GM18502 (cell line): ENCODE results near the gene RNF152.

Source experiments
- ATAC-seq: cut with Tn5 transposase; IDR thresholded peaks from one replicate; pipeline ENCODE4 v1.9.1; 2021; ENCODE audit warnings: mild to moderate bottlenecking; ENCODE audit not compliant: unreplicated experiment, poor library complexity

RNF152 gene, protein sequence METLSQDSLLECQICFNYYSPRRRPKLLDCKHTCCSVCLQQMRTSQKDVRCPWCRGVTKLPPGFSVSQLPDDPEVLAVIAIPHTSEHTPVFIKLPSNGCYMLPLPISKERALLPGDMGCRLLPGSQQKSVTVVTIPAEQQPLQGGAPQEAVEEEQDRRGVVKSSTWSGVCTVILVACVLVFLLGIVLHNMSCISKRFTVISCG

GRCh38 chr18:61892683-61893308 is at the start of gene RNF152:
RNF152 (minus strand) TSS chr18:61893007; CDS start chr18:61816463, 76,544 bp downstream.
- ATAC-seq = no peak

DNA sequence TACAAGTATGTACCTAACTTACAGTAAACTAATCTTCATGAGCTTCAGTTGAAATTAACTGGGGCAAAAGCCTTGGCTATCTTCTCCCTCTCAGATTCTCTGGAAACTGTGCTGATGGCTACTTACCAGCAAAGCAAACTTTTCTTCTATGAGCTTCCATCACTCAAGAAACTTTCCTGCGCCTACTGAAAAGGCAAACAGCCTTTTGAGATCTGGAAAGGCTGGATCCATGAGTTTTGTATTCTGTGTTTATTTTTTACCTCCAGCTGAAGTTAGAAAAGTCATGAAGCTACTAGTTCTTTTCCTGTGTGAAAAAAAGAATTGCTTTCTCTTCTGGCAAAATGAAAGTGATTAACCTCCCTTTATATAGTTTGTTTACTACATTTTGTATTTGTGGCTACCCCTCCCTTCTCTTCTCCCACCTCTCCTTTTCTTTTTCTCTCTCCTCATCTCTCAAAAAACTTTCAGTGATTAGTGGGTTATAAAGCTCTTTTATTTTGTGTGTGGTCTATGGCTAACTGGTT is 49.2 kb upstream of the RNF152 start:
- no peak for ATAC-seq

DNA sequence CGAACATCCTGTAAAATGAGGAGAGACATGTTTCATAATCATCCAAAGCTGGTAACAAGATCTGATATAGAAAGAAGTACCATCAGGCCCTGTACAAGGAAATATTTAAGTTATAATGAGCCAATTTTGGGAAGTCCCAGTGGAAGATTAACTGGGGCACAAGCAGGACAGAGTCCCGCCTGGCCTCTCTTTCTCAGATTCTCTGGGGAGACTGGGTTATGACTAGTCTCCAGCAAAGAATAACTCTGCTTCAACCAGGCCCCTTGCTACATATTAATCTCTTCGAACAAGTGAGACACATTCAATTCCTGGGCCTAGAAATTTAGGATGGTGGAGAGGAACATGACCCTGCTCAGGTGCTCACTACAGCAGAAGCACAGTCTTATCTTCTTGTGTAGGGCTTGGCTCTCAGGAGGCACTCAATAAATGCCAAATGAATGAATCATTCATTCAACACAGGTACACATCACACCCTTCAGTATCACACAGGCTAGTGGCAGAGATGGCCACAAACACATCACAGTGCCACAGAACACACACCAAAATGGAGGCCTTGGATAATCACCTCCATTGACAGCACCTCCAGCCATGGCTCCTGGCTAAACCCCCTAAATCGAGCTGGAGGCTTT is 46.4 kb upstream of the RNF152 start:
- ATAC-seq = no peak

DNA sequence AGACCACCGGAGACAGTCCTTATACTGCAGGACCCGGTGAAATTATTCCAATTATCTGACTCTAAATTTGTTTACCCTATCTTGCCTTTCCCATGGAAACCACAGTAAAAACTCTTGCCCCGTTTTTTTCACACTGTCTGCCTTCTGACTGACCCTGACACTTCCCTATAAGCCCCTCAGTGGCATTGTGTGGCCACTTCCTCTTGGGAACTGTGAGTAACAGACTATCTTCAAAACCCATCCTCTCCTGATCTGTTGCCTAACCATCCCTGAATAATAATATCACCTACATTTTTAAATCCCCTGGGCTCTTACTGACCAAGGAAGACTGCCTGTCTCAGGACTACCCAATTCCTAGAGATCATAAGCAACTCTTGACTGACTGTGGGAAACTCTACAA is 42.6 kb upstream of the RNF152 start:
- ATAC-seq = no peak

DNA sequence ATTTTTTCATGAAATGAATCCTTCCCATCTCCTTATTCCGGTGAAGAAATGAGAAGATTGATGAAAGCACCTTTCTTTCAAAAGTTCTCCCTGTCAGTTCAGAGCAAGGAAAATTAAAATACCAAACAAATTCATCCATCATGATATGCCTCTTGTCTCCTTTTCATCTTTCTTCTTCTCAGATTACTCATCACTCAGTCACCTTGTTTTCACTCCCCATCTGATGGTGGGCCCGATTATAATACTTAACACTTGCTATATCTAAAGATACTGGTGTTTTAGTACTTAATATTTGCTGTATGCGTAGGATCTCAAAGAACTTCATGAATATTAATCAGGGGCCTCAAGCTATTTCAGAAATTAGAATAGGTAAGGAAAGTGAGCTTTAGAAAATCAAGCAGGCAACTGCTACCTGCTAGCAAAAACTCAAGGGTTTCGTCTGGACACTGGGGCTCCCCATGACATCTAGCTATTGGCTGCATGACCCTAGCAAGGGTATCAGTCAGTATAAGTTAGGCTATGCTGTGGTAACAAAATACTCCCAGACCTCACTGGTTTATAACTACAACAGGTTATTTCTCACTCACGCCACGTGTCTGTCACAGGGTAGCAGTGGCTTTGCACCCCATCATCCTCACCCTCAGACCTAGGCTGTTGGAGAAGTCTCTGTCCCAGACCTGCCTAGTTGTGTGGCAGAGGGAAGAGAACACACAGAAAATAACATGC is 39.0 kb upstream of the RNF152 start:
- no peak for ATAC-seq

DNA sequence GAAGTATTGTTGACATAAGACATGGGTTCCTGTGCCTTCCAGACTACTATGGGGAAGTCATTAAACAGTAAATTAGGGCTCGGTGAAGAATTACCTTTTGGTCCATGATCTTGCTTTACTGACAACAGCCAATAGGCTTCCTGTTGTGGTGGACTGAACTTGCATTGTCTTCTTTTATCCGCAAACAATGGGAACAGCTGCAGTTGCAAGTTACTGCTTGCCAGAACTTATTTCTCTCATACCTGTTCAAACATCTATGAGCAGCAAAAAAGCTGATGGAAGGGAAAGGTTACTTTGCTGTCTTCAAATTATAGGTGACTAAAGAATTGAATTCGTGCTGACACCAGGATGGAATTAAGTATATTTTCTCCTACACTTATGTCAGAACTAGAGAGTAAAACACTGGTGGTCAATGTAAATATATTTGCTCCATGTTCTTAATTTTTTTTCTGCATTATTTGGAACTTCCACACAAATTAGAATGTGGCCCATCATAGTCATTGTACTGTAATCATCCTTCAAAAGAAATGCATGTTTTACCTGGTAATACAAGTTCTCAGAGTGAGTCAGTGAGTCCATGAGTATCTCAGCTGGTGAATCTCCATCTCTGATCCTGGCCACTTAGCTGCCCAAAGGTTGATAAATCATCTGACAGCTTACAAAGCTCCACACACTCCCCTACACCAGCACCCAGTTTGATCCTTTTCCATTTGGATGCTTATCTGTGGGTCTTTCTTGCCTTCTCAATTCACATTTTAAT is 37.3 kb upstream of the RNF152 start:
- no peak for ATAC-seq

DNA sequence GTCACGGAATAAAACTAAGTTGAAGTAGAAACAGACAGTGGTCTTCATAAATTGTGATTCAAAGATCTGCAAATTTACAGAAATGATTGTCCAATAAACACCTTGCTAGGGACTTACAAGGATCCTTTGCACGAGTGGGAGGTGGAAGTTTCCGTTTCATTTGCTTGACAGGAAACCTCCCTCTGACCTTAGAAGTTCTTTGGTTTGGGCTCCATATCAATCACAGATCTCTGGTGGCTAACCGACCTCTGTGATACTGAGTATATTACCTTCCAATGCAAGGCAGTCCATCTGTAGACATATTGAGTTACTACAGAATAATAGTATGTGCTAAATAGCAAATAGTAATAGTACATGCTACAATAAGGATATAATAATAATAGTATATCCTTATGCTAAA is 33.7 kb upstream of the RNF152 start:
- no peak for ATAC-seq

GRCh38 chr18:61924550-61924949 is 31.7 kb upstream of the RNF152 start:
- ATAC-seq = no peak

- ATAC-seq = no peak
Measured at GRCh38 chr18:61922435-61922834, 29.6 kb upstream of the RNF152 start.

- ATAC-seq = no peak
Measured at GRCh38 chr18:61921621-61922235, 28.9 kb upstream of the RNF152 start.

GRCh38 chr18:61917818-61918217 is 25.0 kb upstream of the RNF152 start:
- no peak for ATAC-seq

DNA sequence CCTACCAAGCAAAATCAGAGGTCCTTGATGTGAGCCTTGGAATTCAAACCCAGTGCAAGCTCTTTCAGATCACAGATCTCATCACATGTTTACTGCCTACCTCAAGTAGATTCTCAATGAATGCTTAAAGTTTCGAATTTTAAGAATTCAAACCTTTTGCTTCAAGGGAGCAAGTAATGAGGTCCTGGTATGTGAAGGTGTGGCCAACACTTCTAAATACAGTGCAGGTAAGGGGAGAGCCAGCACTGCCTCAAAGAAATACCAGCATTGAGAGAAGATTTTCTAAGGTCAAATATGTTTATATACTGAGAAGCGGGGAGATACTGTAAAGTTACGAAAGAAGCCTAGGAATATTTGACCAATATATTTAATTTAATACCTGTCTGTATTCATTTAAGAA is 19.7 kb upstream of the RNF152 start:
- ATAC-seq = no peak

DNA sequence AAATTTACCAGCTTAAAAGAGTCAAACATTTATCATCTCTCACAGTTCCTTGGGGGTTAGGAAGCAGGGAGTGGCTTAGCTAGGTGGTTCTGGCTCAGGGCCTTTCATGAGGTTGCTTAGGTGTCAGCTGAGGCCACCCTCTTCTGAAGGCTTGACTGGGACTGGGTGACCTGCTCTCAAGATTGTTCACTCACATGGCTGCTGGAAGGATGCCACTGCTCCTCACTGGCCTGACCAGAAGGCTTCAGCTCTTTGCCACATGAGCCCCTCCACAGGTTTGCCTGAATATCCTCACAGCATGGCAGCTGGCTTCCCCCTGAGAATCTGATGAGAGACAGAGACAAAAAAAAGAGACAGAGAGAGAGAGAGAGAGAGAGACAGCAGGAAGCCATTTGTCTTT is 17.3 kb upstream of the RNF152 start:
- ATAC-seq = no peak

DNA sequence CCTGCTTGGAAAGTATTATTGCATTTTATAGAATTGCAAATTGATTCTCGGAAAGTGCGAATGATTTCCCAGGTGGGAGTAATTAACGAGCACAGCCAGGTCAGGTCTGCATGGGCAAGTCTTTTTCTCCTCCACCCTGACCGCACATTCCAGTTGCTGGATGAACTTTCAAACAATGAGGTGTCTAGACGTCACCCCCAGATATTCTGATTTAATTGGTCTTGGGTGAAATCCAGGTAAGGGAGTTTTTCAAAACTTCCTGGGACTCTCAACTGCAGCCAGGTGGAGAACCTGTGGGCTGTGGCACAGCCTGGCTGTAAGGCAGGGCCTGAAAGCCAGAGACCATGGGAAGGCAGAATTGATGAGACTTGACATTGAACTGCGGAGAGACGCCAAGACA is 15.9 kb upstream of the RNF152 start:
- no peak for ATAC-seq

DNA sequence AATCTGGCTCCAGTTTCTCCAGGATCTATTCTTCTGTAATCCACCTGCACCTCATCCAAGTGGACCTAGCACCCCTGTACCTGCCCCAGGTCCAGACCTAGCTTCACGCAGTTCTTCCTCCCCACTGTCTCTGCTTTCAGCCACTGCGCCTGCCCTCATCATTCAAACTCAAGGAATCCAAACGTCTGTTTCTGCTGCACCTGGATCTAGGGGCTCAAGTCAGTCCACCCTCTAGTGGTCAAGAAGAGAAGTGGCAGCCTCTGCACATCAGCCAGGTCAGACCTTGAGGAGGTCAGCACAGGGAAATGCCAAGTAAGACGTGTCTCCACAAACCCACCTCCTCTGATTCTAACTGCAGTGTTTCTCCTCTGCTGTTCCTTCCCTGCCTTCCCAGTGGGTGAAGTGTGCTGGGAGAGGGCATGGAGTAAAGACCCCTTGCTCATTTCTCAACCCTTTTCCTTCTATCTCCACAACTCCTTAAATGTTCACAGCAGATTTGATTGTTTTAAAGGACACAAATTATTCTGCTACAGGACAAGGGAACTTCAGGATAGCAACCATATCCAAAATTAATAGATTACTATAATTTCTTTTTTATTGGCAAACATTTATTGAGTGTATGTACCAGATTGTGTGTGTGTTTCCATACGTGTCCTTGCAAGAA is 8.6 kb upstream of the RNF152 start:
- peak; percentile 99 for ATAC-seq

- ATAC-seq = no peak
Measured at GRCh38 chr18:61900504-61901281, 7.9 kb upstream of the RNF152 start.

DNA sequence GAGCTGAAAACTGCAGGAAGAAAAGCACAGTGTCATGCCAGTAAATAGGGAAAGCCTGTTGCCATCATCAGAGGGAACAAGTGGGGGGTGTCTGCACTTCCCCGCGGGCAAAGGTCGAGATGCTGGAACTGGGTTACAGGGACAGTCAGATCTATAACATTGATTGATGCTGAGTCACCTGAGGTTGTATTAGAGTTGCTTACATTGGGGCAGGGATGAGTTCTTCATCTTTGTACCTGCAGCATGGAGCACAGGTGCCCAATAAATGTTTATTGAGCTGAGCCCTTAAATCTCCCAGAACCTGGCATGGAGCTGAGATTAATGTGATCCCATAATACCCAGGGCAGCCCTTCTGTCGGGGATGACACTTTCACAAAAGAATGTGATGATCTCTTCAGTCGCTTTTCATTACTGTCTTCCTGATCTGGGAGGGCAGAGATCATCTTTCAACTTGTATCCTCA is 5.9 kb upstream of the RNF152 start:
- no peak for ATAC-seq

GRCh38 chr18:61896757-61897156 is 4.0 kb upstream of the RNF152 start:
- no peak for ATAC-seq

- no peak for ATAC-seq
Measured at GRCh38 chr18:61896118-61896517, 3.3 kb upstream of the RNF152 start.
